Panc1 (cell line): Measurements from ENCODE around the gene ENTREP3.

Experiments used
- POLR2AphosphoS5 ChIP-seq: IDR thresholded peaks from 2 replicates; pipeline ENCODE4 v1.6.1; 2012; ENCODE audit warnings: mild to moderate bottlenecking, low read depth, low read length, moderate library complexity
- SIN3A ChIP-seq: IDR thresholded peaks from 2 replicates; pipeline ENCODE4 v1.6.1; 2012; ENCODE audit warnings: low read depth, mild to moderate bottlenecking, low read length, moderate library complexity, borderline replicate concordance; ENCODE audit not compliant: insufficient read depth
- TF ChIP-seq, protein P1 (sequence below): fragments of 450-650 bp; IDR thresholded peaks from 2 replicates; pipeline ENCODE4 v1.5.1; 2017; ENCODE audit warnings: mild to moderate bottlenecking
- TF ChIP-seq, protein P2 (sequence below), 2 experiments: IDR thresholded peaks; 2 replicates each; pipeline ENCODE4 v1.6.1; 2011 to 2012; ENCODE audit warnings: low read depth in 2 of 2, control low read depth in 1 of 2, low read length in 1 of 2, mild to moderate bottlenecking in 1 of 2, moderate library complexity in 1 of 2; ENCODE audit not compliant: insufficient read depth in 1 of 2

DNA sequence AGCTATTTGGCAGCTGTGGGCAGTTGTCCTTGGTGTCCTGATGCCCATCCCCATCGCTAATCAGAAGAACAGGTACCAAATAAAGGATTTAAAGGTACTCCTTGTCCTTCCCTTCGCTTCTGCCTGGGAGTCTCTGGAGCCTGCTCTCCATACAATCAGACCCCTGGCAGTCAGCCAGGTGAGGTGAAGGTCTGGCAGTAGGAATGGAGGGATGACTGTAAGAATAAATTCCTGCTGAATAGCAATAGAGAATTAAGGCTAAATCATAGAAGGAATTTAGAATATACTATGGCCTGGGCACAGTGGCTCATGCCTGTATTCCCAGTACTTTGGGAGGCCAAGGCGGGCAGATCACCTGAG, 56.8 kb downstream of the ENTREP3 start:
- TF ChIP-seq, protein P1, sequence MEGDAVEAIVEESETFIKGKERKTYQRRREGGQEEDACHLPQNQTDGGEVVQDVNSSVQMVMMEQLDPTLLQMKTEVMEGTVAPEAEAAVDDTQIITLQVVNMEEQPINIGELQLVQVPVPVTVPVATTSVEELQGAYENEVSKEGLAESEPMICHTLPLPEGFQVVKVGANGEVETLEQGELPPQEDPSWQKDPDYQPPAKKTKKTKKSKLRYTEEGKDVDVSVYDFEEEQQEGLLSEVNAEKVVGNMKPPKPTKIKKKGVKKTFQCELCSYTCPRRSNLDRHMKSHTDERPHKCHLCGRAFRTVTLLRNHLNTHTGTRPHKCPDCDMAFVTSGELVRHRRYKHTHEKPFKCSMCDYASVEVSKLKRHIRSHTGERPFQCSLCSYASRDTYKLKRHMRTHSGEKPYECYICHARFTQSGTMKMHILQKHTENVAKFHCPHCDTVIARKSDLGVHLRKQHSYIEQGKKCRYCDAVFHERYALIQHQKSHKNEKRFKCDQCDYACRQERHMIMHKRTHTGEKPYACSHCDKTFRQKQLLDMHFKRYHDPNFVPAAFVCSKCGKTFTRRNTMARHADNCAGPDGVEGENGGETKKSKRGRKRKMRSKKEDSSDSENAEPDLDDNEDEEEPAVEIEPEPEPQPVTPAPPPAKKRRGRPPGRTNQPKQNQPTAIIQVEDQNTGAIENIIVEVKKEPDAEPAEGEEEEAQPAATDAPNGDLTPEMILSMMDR: no peak
- TF ChIP-seq, protein P2, sequence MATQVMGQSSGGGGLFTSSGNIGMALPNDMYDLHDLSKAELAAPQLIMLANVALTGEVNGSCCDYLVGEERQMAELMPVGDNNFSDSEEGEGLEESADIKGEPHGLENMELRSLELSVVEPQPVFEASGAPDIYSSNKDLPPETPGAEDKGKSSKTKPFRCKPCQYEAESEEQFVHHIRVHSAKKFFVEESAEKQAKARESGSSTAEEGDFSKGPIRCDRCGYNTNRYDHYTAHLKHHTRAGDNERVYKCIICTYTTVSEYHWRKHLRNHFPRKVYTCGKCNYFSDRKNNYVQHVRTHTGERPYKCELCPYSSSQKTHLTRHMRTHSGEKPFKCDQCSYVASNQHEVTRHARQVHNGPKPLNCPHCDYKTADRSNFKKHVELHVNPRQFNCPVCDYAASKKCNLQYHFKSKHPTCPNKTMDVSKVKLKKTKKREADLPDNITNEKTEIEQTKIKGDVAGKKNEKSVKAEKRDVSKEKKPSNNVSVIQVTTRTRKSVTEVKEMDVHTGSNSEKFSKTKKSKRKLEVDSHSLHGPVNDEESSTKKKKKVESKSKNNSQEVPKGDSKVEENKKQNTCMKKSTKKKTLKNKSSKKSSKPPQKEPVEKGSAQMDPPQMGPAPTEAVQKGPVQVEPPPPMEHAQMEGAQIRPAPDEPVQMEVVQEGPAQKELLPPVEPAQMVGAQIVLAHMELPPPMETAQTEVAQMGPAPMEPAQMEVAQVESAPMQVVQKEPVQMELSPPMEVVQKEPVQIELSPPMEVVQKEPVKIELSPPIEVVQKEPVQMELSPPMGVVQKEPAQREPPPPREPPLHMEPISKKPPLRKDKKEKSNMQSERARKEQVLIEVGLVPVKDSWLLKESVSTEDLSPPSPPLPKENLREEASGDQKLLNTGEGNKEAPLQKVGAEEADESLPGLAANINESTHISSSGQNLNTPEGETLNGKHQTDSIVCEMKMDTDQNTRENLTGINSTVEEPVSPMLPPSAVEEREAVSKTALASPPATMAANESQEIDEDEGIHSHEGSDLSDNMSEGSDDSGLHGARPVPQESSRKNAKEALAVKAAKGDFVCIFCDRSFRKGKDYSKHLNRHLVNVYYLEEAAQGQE (IDR thresholded peaks at IDR 0.05; ENCODE audit: insufficient read depth in 1 of 2, low read depth in 2 of 2, low read length in 1 of 2): no peak
- TF ChIP-seq POLR2AphosphoS5: no peak
- TF ChIP-seq SIN3A: no peak
